Nephron progenitor cell (in vitro differentiated cells): ENCODE results near the gene RGL1.

ENCODE experiments used
- DNase-seq: peaks from one replicate; pipeline ENCODE4 v3.0.0; 2021
- H3K27ac Mint-ChIP-seq: 2 replicates; pipeline ENCODE4 v1.8.0; 2021; ENCODE audit warnings: mild to moderate bottlenecking, moderate library complexity, mixed read lengths
- H3K27me3 Mint-ChIP-seq: 2 replicates; pipeline ENCODE4 v1.8.0; 2021; ENCODE audit warnings: mild to moderate bottlenecking, low read depth, mixed read lengths; ENCODE audit not compliant: poor library complexity
- H3K36me3 Mint-ChIP-seq: 2 replicates; pipeline ENCODE4 v1.8.0; 2021; ENCODE audit warnings: low read depth, mixed read lengths
- H3K4me1 Mint-ChIP-seq: 2 replicates; pipeline ENCODE4 v1.8.0; 2021; ENCODE audit warnings: mixed read lengths
- H3K4me3 Mint-ChIP-seq: 2 replicates; pipeline ENCODE4 v1.8.0; 2021; ENCODE audit warnings: mild to moderate bottlenecking, moderate library complexity, mixed read lengths
- H3K9me3 Mint-ChIP-seq: 2 replicates; pipeline ENCODE4 v1.8.0; 2021; ENCODE audit warnings: mild to moderate bottlenecking, moderate library complexity, mixed read lengths
- CTCF ChIP-seq: fragments of 200-600 bp; sonication (generic); IDR thresholded peaks from 2 replicates; pipeline ENCODE4 v1.5.0; 2021; ENCODE audit warnings: antibody characterized with exemption

RGL1 gene

DNA sequence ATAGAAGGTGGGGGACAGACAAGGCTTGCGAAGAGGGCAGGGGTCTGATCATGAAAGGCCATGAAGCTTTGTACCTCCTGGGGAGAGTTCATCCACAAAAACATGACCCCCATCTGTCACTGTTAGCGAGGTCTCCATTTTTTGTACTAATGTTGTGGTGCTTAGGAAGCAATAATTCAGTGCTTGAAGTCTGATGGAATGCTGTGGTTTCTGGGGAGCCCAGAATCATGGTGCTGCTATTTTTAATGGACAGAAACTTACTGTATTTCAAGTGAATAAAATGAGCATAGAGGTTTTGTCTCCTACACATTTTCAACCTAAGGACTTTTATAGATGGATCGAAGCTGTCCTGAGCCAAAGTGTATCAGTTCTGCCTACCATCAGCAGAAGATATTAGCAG is 28.2 kb upstream of the RGL1 start:
- Mint-ChIP-seq H3K9me3 (peaks cover 40% of the 10 kb centered on the region), H3K36me3 (peaks cover 12% of the 10 kb centered on the region), H3K27ac (no peak overlapping the region), H3K4me3 (no peak overlapping the region), H3K27me3 (peaks cover 6% of the 10 kb centered on the region), H3K4me1 (peaks cover 7% of the 10 kb centered on the region)
- no peak for DNase-seq
- TF ChIP-seq CTCF, result no peak

GRCh38 chr1:183777328-183777727 is 27.6 kb upstream of the RGL1 start:
- TF ChIP-seq CTCF, result no peak
- Mint-ChIP-seq H3K36me3 (peaks cover 12% of the 10 kb centered on the region), H3K27me3 (peaks cover 6% of the 10 kb centered on the region), H3K9me3 (peaks cover 35% of the 10 kb centered on the region), H3K4me1 (peaks cover 7% of the 10 kb centered on the region), H3K4me3 (no peak overlapping the region), H3K27ac (no peak overlapping the region)
- DNase-seq, result no peak

DNA sequence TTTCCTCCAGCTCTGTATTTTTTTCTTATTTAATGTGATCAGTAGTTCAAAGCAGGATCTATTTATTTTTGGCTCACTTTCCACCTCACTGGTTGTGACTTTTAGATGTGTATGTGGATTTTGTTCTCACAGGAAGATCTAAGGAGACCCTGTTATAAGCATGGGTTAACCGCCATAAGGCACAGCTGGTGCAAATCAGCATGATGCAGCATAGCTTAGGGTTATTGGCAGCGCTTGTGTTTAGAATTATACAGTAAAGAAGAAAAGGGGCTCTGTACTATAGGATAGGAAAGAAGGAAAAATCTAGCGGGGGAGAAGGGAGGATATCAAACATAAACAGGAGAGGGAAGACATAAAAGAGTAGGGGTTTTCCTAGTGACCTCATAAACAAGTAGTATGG is 26.9 kb upstream of the RGL1 start:
- Mint-ChIP-seq H3K4me3 (no peak overlapping the region), H3K36me3 (peaks cover 10% of the 10 kb centered on the region), H3K27ac (no peak overlapping the region), H3K4me1 (peaks cover 7% of the 10 kb centered on the region), H3K9me3 (peaks cover 32% of the 10 kb centered on the region), H3K27me3 (peaks cover 6% of the 10 kb centered on the region)
- no peak for DNase-seq
- TF ChIP-seq CTCF, result no peak

- Mint-ChIP-seq H3K27me3 (peaks cover 6% of the 10 kb centered on the region), H3K4me3 (no peak overlapping the region), H3K4me1 (peaks cover 7% of the 10 kb centered on the region), H3K27ac (no peak overlapping the region), H3K36me3 (peaks cover 8% of the 10 kb centered on the region), H3K9me3 (peaks cover 25% of the 10 kb centered on the region)
- TF ChIP-seq CTCF, result no peak
- no peak for DNase-seq
Measured at GRCh38 chr1:183778568-183779433, 26.1 kb upstream of the RGL1 start.

DNA sequence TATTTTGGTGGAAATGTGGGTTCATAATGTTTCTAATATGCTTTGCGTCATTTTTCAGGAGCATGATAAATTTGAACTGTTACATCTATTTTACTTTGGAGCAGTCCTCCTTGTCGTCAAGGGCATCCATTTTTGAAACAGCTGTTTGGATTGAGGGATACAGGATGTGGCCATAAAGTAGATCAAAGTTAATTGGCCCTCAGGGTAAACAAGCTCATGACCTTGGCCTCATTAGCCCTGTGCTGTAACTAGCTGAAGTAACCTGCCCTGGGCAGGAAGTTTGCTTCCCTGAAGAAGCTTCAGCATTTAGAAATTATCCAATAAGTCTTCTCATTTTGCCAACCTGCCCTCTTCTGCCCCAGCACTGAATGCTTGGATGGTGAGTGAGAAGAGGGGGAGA is 24.8 kb upstream of the RGL1 start:
- peaks cover 2% of the 10 kb centered on the region for H3K36me3 Mint-ChIP-seq
- peaks cover 13% of the 10 kb centered on the region for H3K9me3 Mint-ChIP-seq
- TF ChIP-seq CTCF, result no peak
- DNase-seq, result no peak
- peaks cover 7% of the 10 kb centered on the region for H3K4me1 Mint-ChIP-seq
- H3K27ac Mint-ChIP-seq, result no peak overlapping the region
- H3K27me3 Mint-ChIP-seq, result peaks cover 6% of the 10 kb centered on the region
- H3K4me3 Mint-ChIP-seq, result no peak overlapping the region

DNA sequence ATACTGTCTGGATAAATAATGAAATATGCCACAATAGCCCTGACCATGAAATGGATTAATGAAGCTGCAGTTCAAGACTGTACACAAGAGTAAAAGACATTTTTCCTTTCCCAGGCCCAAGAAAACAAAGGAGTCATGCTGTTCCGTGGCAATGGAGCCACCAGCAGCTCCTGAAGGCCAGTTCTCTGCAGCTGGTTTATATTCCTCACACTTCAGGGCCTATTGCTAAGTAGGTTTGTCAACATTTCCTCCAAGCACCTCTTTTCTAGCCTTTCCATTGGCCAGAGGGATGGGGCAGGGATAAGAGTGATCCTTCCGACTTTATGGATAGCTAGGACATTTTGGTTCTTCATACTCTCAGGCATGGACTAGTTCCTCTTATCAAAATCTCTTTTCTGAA is 24.2 kb upstream of the RGL1 start:
- Mint-ChIP-seq H3K27ac (no peak overlapping the region), H3K27me3 (peaks cover 6% of the 10 kb centered on the region), H3K9me3 (peaks cover 8% of the 10 kb centered on the region), H3K4me3 (no peak overlapping the region), H3K4me1 (peaks cover 7% of the 10 kb centered on the region), H3K36me3 (no peaks in the 10 kb centered on the region)
- DNase-seq, result no peak
- no peak for TF ChIP-seq CTCF
